ENCODE results near the gene SMARCC2. TPM values are rescaled to one million over a fixed set of nuclear protein-coding genes. Genes with fewer than 3 reads are reported as not detected.
"Not testable (repeated sequence)": the region's sequence is repeated elsewhere in the genome, so short reads cannot be mapped to it uniquely, and the experiment has no call there.

The SMARCC2 gene
- total RNA-seq, 4 donors from 2014 or later: 63.8 to 231 (median 135) TPM

- intact Hi-C loops (cut with DNase I; ENCODE audit: low total_unique reads); DNase-seq; H3K9me3 ChIP-seq; H3K4me3 ChIP-seq; H3K27me3 ChIP-seq; H3K4me1 ChIP-seq; H3K36me3 ChIP-seq: not testable (repeated sequence)
- 69 to 81% methylated on average over 6 to 11 of the region's 11 CpGs for WGBS, 2 donors (ENCODE audit: low coverage in 1 of 2)
- peak overlapping the region in 3 of 4 donors; percentile 7 to 52 (median 42) for H3K27ac ChIP-seq
- in situ Hi-C loops (cut with MboI; ENCODE audit: low pct_ligation_motif_present in 1 of 4, low pct_unique_long_range_greater_than_20kb in 1 of 4, low sequenced_read_pairs in 3 of 4): loop anchor here in 1 of 4 donors (10.0 kb wide), 1 partner anchor 268 kb away; the partner anchor contains the start of gene SPRYD4
- TF ChIP-seq POLR2AphosphoS5 (IDR thresholded peaks at IDR 0.05): peak in 2 of 3 donors; percentile 18 to 35
These were observed 7.7 kb upstream of the SMARCC2 start for GRCh38 chr12:56196818-56197550.

- Histone ChIP-seq H3K9me3 (no peaks in the 10 kb centered on the region), H3K4me3 (no peak overlapping the region), H3K27me3 (no peaks in the 10 kb centered on the region), H3K36me3 (no peaks in the 10 kb centered on the region), H3K27ac (no peak overlapping the region), H3K4me1 (peaks cover under 1 to 13% (median 9%) of the 10 kb centered on the region in 4 donors)
- no peak for TF ChIP-seq EP300 (IDR thresholded peaks at IDR 0.05; ENCODE audit: low read depth)
- TF ChIP-seq CTCF (IDR thresholded peaks at IDR 0.05): peak; percentile 75 to 93 (median 80)
- DNase-seq: peak; percentile 84
- intact Hi-C loops (cut with DNase I; ENCODE audit: low total_unique reads) (loop anchor here (2.0 kb wide), 1 partner anchor 32 kb away; the partner anchor contains the start of gene NABP2), in situ Hi-C loops (cut with MboI; ENCODE audit: low pct_ligation_motif_present in 1 of 4, low pct_unique_long_range_greater_than_20kb in 1 of 4, low sequenced_read_pairs in 3 of 4) (loop anchor here in 2 of 4 donors (5.0 to 10.0 kb wide), 2 partner anchors 272 to 274 kb away; partner anchors contain the start of gene SPRYD4 (in 2 of the 2))
- 38 to 47% methylated on average over 1 of the region's 1 CpG for WGBS, 2 donors (ENCODE audit: low coverage in 1 of 2)
These were observed 3.8 kb upstream of the SMARCC2 start for GRCh38 chr12:56193025-56193578.

GRCh38 chr12:56192582-56192981 is 3.3 kb upstream of the SMARCC2 start:
- peaks cover 6 to 18% (median 14%) of the 10 kb centered on the region in 4 donors for H3K4me1 ChIP-seq
- DNase-seq: no peak
- TF ChIP-seq EP300 (IDR thresholded peaks at IDR 0.05; ENCODE audit: low read depth) (no peak), POLR2AphosphoS5 (IDR thresholded peaks at IDR 0.05) (no peak), POLR2A (IDR thresholded peaks at IDR 0.05) (no peak), CTCF (IDR thresholded peaks at IDR 0.05) (no peak)
- no peaks in the 10 kb centered on the region for H3K36me3 ChIP-seq
- H3K4me3 ChIP-seq: no peak overlapping the region
- no peak overlapping the region for H3K27ac ChIP-seq
- intact Hi-C loops (cut with DNase I; ENCODE audit: low total_unique reads) (loop anchor here (2.0 kb wide), 1 partner anchor 32 kb away; the partner anchor contains the start of gene NABP2), in situ Hi-C loops (cut with MboI; ENCODE audit: low pct_ligation_motif_present in 1 of 4, low pct_unique_long_range_greater_than_20kb in 1 of 4, low sequenced_read_pairs in 3 of 4) (loop anchor here in 2 of 4 donors (5.0 to 10.0 kb wide), 2 partner anchors 272 to 275 kb away; partner anchors contain the start of gene SPRYD4 (in 2 of the 2))
- H3K9me3 ChIP-seq: no peaks in the 10 kb centered on the region
- H3K27me3 ChIP-seq: no peaks in the 10 kb centered on the region

- no peak for DNase-seq
- H3K9me3 ChIP-seq: no peaks in the 10 kb centered on the region
- H3K27ac ChIP-seq: peak overlapping the region; percentile 95 to 100 (median 99)
- peaks cover 12 to 28% (median 22%) of the 10 kb centered on the region in 4 donors for H3K4me1 ChIP-seq
- in situ Hi-C loops (cut with MboI; ENCODE audit: low pct_ligation_motif_present in 1 of 4, low pct_unique_long_range_greater_than_20kb in 1 of 4, low sequenced_read_pairs in 3 of 4) (loop anchor here in 2 of 4 donors (5.0 to 10.0 kb wide), 2 partner anchors 274 to 277 kb away; partner anchors contain the start of gene SPRYD4 (in 2 of the 2)), intact Hi-C loops (cut with DNase I; ENCODE audit: low total_unique reads) (no loop called here)
- peak overlapping the region in 3 of 4 donors; percentile 87 to 99 (median 98) for H3K4me3 ChIP-seq
- no peak for TF ChIP-seq CTCF (IDR thresholded peaks at IDR 0.05)
- no peak for TF ChIP-seq POLR2AphosphoS5 (IDR thresholded peaks at IDR 0.05)
- H3K36me3 ChIP-seq: peaks cover 0 to 4% (median 1%) of the 10 kb centered on the region in 4 donors
- no peaks in the 10 kb centered on the region for H3K27me3 ChIP-seq
- 26 to 39% methylated on average over 5 to 9 of the region's 9 CpGs for WGBS, 2 donors (ENCODE audit: low coverage in 1 of 2)
These were observed 1.4 kb upstream of the SMARCC2 start for GRCh38 chr12:56190695-56191155.
